HG03159 (cell line): ENCODE data around the gene PTPRG.

Source experiments
- ATAC-seq: cut with Tn5 transposase; IDR thresholded peaks from one replicate; pipeline ENCODE4 v1.9.1; 2021; ENCODE audit warnings: mild to moderate bottlenecking, moderate library complexity; ENCODE audit not compliant: unreplicated experiment

The PTPRG gene

GRCh38 chr3:62237286-62237948, 676.0 kb downstream of the PTPRG start:
- no peak for ATAC-seq

- peak; percentile 69 for ATAC-seq
Observed at GRCh38 chr3:62238003-62238402, 676.6 kb downstream of the PTPRG start.

GRCh38 chr3:62238431-62238830, 677.1 kb downstream of the PTPRG start:
- peak; percentile 67 for ATAC-seq

- ATAC-seq: no peak
Observed at GRCh38 chr3:62241279-62241678, 679.9 kb downstream of the PTPRG start.

GRCh38 chr3:62242831-62243509, 681.6 kb downstream of the PTPRG start:
- no peak for ATAC-seq

DNA sequence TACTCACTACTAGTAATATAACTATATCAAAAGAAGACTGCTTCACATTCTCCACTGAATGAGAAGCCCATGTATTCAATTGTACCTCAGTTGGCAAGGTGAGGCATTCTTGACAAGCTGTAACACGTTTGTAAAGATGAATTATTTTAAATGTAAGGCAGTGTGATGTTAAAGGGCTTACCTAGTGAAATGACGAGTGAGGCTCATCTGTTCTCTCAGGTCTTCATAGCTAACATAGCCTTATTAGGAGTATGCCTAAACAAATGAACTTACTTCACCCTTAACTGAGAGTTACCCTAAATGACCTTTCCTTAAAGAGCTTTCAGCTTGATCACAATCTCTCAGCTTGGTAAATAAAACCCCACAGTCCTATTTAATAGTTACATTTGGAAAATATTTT, 684.7 kb downstream of the PTPRG start:
- ATAC-seq: no peak

GRCh38 chr3:62246985-62247384, 685.6 kb downstream of the PTPRG start:
- no peak for ATAC-seq

DNA sequence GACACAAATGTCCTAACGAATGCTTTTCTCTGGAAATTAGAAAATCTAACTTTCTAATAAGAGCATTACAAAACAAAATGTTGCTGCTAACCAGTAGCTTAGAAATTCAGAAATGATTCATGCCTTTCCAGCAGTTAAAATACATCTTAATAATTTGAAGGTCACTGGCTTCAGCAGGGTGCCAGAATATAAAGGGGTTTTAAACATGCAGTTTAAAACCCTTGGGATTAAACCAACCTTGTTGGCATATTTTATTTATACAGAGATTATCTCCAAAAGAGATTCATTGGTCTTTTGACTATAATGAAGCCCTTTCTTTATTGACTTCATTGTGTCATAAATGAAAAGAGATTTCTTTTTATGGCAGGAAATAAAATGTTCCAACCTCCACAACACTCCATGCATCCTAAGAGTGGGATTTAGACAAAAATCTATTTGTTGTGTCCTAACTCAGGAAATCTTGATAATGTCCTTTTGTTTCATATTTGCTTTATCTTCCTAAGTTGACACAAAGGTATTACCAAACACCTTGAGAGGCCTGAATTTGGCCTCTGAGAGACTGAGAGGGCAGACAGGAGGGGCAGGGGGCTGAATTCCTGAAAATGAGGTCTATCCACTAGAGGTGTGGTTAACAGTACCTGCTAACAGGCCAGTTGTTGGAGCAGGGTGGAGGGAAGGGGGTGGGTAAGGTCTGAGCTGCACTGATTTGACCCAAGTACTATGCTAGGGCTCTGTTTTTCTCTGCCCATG, 687.5 kb downstream of the PTPRG start:
- ATAC-seq: no peak

DNA sequence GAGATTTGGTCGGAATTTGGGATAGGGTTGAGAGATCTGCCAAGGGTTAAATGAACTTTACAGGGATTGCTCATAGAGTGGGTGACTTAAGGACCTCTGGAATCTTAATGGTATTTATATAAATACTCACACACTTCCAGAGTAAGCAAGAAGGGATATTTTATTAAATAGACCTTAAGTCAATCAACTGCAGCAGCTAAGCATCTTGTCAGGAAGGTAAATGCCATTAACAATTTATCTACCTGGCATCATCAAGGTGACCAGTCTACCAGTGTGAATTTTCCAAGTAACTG, 688.1 kb downstream of the PTPRG start:
- no peak for ATAC-seq

GRCh38 chr3:62249855-62250543, 688.6 kb downstream of the PTPRG start:
- ATAC-seq: no peak

DNA sequence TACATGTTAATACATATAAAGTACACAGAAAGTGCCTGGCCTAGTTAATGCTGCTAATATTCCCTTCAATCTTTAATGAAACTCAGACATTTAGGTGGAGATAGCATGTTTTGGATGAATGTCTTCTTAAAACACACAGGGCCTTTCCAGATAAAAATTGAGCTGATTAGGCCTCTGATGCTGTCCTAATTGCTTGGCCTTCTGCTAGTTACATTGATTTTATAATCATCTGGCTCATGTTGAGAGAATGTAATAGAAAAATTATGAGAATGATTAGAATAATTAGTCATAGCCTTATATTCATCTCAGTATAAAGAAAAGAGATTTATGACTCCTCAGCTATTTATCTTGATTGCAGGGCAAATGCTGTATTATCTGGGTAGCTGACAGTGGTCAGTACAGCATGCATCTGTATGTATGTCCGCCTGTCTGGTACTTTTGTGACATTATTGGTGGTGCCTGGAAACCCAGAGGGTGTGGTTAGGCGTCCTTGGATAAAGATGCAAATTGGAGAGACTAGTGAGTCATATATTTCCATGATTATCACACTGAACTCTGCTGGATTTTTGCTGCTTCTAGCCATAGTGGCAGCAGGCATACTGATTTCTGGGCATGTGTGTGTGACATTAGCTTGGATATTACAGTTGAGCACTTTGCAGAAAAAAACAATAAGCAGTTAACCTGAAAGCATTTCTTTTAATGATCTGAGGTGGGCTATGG, 691.2 kb downstream of the PTPRG start:
- no peak for ATAC-seq

DNA sequence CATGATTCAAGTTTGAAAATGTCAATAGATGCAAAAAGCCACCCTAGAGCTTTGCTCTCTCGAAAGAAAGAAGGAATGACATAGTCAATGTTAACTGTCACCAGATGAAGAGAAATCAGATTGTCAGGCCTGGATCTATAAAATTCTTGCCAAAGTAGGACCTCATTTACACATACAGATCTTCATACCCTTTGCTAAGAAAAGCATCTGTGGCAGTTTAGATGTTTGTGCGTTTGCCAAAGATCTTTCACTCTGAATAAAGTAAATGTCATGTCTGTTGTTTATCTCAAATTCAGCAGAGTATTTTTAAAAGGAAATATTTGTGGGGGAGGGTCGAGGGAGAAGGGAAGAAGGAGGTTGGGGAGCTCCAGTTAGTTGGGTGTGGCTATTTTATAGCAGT, 692.6 kb downstream of the PTPRG start:
- ATAC-seq: no peak

DNA sequence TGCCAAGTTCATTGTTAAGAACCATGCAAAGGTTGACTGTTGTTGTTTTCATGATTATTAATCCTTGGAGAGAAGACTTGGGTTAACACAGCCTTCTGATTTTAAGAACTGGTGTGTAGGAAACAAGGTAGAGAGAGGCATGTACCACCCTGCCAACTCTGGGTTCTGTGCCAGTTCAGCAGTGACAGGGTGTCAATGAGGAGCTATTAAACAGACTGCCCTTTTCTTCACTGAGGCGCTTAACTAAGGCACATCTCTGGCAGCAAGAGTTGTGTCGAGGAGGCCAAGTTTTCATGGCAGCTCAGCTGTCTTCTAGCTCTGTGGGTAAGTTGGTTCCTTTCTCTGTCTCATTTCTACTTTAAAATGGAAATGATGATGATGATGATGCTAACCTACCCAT, 694.4 kb downstream of the PTPRG start:
- no peak for ATAC-seq

DNA sequence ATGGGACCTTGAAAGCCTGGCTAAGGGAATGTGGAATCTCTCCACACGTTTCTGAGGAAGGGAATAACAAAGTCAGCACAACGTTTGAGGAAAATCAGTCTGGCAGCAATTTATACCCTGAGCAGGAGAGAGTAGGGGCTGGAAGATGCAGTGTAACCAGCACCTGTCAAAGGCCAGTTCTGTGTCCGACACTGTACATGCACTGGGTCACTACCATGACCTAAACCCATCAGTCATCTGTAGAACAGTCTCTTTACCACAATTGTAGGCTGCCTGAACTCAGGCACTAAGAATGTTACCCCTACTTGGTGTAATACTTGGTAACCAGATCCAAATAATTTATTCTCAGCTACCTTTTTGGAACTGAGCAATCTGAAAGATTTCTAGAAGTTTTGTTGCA, 698.6 kb downstream of the PTPRG start:
- ATAC-seq: no peak

DNA sequence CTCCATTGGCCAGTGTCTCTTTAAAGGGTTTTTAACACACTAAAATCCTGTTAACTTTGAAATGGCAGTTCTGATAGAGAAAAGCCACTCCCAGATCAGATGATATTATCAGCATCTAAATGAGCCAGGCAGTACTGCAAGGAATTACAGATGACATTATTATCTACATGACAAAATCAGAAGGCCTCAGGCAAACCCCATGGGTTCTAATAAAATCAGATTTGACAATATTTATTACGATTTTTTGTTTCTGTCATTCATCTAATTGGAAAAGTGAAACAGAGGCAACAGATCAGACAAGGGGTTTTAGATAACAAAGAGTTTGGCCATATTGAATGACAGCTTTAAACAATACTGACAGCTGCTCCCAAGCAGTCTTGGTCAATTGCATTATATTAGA, 699.3 kb downstream of the PTPRG start:
- no peak for ATAC-seq

DNA sequence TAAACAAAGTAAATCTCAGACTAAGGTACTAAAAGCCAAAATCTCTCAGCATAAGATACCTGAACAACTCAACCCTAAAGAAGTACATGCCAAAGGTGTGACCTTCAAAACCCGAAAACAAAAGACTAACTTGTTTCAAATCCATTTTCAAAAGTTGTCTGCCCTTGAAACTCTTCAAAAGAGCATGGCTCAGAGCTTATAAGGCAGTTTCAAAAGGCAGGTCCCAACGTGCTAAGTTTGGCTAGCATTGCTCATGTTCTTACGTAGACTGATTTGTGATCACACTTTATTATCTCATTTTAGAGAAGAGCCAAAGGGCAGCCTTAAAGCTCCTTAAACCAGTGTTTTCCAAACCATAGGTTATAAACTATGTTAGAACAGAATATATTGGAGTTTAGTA, 699.8 kb downstream of the PTPRG start:
- ATAC-seq: no peak

DNA sequence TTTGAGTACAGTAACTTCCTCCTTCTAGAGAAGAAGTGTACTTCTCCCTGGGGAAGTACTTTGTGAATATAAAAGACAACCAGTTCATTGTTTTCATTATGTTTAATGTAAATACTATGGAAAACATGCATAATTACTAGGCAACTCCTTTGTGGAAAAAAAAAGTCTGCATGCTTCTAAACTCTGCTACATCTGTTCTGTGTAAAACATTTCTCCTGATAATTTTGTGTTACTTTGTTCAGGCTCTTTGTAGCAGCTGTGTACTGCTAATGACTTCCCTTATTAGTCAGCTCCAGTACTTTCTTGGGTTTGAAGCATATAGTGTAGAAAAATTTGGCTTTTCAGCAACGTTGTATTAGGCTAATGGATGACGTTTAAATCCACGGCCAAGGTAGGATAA, 700.4 kb downstream of the PTPRG start:
- ATAC-seq: no peak

- ATAC-seq: no peak
Observed at GRCh38 chr3:62265528-62265927, 704.2 kb downstream of the PTPRG start.

GRCh38 chr3:62266668-62267283, 705.4 kb downstream of the PTPRG start:
- no peak for ATAC-seq

GRCh38 chr3:62276658-62277180, 715.3 kb downstream of the PTPRG start:
- no peak for ATAC-seq
